Peyer's patch (tissue), 4 donors: Measurements from ENCODE around the gene PTGS1.

Experiments used
- POLR2A ChIP-seq, 2 donors: fragments of 450-650 bp; IDR thresholded peaks; one replicate each; pipeline ENCODE4 v1.5.1; 2017; ENCODE audit warnings: antibody characterized with exemption in 2 of 2, mild to moderate bottlenecking in 2 of 2, moderate library complexity in 2 of 2
- TF ChIP-seq, protein P1 (sequence below), 6 experiments: fragments of 450-650 bp in 4 of 6; fragments of 200-600 bp in 2 of 6; sonication (generic) in 1 of 6; IDR thresholded peaks; one replicate each; pipeline ENCODE4 v1.5.1; 2017 to 2019; ENCODE audit warnings: antibody characterized with exemption in 6 of 6, mild to moderate bottlenecking in 3 of 6, moderate library complexity in 1 of 6

DNA sequence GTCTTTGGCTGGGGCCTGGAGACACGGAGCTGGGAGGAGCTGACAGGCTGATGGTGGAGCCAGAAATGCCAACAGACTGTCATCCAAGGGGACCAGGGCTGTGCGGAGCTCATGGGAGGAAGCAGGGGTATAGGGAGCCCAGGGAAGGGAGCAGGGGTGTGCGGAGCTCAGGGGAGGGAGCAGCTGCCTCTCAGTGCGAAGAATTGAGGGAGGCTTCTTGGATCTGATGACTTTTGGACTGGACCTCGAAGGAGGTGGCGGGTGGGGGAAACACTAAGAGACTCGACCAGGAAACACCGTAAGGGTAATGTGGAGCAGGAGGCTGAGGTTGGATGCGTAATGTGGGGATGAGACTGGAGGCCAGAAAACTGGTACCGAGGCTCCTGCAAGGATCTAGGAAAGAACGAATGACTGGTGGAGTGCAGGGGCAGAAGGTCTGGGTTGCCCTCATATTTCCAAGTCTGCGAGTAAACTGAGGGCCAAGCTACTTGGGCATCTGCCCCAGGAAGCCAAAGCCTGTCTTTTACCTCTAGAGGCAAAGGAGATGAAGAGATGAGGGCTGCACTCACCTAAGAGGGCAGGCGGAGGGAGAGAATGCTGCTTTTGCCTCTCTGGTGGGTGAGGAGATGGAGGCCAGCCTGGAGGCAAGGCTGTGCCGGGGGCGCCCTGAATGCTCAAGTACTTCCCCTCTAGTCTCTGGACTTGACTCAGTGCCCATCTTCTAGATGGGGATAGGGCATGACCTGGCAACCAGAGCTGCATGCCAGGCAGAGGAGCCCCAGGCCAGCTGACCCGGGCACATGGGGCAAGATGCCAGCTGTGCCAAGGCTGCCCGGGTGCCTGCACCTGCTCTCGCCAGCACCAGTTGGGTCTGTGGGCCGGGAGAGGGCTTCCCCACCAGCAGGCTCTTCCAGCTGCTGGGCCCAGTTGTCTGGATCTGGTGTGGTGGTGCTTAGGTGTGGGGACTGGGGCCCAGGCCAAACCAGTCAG is 2.3 kb downstream of the PTGS1 start:
- TF ChIP-seq, protein P1, sequence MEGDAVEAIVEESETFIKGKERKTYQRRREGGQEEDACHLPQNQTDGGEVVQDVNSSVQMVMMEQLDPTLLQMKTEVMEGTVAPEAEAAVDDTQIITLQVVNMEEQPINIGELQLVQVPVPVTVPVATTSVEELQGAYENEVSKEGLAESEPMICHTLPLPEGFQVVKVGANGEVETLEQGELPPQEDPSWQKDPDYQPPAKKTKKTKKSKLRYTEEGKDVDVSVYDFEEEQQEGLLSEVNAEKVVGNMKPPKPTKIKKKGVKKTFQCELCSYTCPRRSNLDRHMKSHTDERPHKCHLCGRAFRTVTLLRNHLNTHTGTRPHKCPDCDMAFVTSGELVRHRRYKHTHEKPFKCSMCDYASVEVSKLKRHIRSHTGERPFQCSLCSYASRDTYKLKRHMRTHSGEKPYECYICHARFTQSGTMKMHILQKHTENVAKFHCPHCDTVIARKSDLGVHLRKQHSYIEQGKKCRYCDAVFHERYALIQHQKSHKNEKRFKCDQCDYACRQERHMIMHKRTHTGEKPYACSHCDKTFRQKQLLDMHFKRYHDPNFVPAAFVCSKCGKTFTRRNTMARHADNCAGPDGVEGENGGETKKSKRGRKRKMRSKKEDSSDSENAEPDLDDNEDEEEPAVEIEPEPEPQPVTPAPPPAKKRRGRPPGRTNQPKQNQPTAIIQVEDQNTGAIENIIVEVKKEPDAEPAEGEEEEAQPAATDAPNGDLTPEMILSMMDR (IDR thresholded peaks at IDR 0.05): no peak
- TF ChIP-seq POLR2A (IDR thresholded peaks at IDR 0.05): no peak
